MM.1S (cell line): ENCODE data around the gene CTNNA3.

Experiments used
- DNase-seq: peaks from one replicate; pipeline ENCODE4 v3.0.0-alpha.2; 2015
- H2AFZ ChIP-seq: fragments of 300-600 bp; sonication (generic); 2 replicates; pipeline ENCODE4 v1.6.0; 2016; ENCODE audit warnings: antibody characterized with exemption, low read length
- H3F3A ChIP-seq: fragments of 300-600 bp; sonication (generic); 2 replicates; pipeline ENCODE4 v1.6.1; 2016; ENCODE audit warnings: mild to moderate bottlenecking, antibody characterized with exemption, low read length, moderate library complexity, mixed read lengths; ENCODE audit not compliant: insufficient read depth
- H3K27ac ChIP-seq: fragments of 300-600 bp; sonication (generic); 2 replicates; pipeline ENCODE4 v1.5.1; 2016; ENCODE audit warnings: mild to moderate bottlenecking, low read length
- H3K27me3 ChIP-seq: fragments of 300-600 bp; sonication (generic); replicated peaks from 2 replicates; pipeline ENCODE4 v1.6.0; 2016; ENCODE audit warnings: low read length; ENCODE audit not compliant: insufficient read depth
- H3K36me3 ChIP-seq: fragments of 300-600 bp; sonication (generic); replicated peaks from 2 replicates; pipeline ENCODE4 v1.6.1; 2016; ENCODE audit warnings: mild to moderate bottlenecking, low read length, mixed read lengths; ENCODE audit not compliant: insufficient read depth
- H3K4me1 ChIP-seq: fragments of 300-600 bp; sonication (generic); 2 replicates; pipeline ENCODE4 v1.6.1; 2016; ENCODE audit warnings: low read length, mixed read lengths
- H3K4me2 ChIP-seq: fragments of 300-600 bp; sonication (generic); 2 replicates; pipeline ENCODE4 v1.6.0; 2016; ENCODE audit warnings: low read depth, low read length
- H3K4me3 ChIP-seq: fragments of 300-600 bp; sonication (generic); 2 replicates; pipeline ENCODE4 v1.5.1; 2016; ENCODE audit warnings: low read length, mixed read lengths
- H3K79me2 ChIP-seq: fragments of 300-600 bp; sonication (generic); 2 replicates; pipeline ENCODE4 v1.6.1; 2016; ENCODE audit warnings: mixed run types, low read length, mixed read lengths
- H3K9ac ChIP-seq: fragments of 300-600 bp; sonication (generic); 2 replicates; pipeline ENCODE4 v1.6.1; 2016; ENCODE audit warnings: low read length, mixed read lengths
- H3K9me2 ChIP-seq: fragments of 300-600 bp; sonication (generic); replicated peaks from 2 replicates; pipeline ENCODE4 v1.6.1; 2016; ENCODE audit warnings: mild to moderate bottlenecking, low read length, mixed read lengths; ENCODE audit not compliant: insufficient read depth
- H3K9me3 ChIP-seq: fragments of 300-600 bp; sonication (generic); replicated peaks from 2 replicates; pipeline ENCODE4 v1.6.1; 2016; ENCODE audit warnings: mild to moderate bottlenecking, low read length, mixed read lengths; ENCODE audit not compliant: insufficient read depth
- H4K20me1 ChIP-seq: fragments of 300-600 bp; sonication (generic); 2 replicates; pipeline ENCODE4 v1.6.1; 2016; ENCODE audit warnings: mild to moderate bottlenecking, low read length, moderate library complexity, mixed read lengths; ENCODE audit not compliant: insufficient read depth
- CTCF ChIP-seq: fragments of 300-600 bp; sonication (generic); IDR thresholded peaks from 2 replicates; pipeline ENCODE4 v1.5.1; 2016; ENCODE audit warnings: antibody characterized with exemption, low read length, mixed read lengths
- EZH2 ChIP-seq: fragments of 300-600 bp; sonication (generic); optimal IDR thresholded peaks from 2 replicates; pipeline ENCODE3; 2017; ENCODE audit warnings: low read depth, mild to moderate bottlenecking, antibody characterized with exemption, low read length, mixed read lengths
- EZH2phosphoT487 ChIP-seq: fragments of 300-600 bp; sonication (generic); IDR thresholded peaks from 2 replicates; pipeline ENCODE4 v1.6.1; 2018; ENCODE audit warnings: antibody characterized with exemption, low read length

CTNNA3 gene

DNA sequence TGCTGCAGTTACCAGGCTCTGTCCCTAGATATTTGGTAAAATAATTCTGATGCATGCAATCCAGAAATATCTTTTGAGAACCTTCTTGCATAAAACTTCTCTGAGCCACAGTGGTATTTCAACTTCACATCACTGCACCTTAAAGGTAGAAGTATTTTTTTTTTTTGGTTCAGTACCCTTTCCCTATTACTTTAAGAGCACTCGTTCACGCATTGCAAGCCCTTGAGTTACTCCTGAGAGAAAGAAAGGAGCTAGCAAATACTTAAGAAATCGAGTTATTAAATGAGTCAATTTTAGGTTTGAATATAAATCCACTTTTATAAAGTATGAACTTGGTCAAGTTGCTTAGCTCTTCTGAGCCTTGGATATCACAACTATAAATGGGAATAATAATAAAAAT lies 1377.2 kb downstream of the CTNNA3 start:
- Histone ChIP-seq H4K20me1 (no peaks in the 10 kb centered on the region), H3K9me2 (no peaks in the 10 kb centered on the region), H3K9me3 (no peaks in the 10 kb centered on the region), H3K79me2 (no peaks in the 10 kb centered on the region), H3F3A (no peaks in the 10 kb centered on the region), H3K4me1 (no peaks in the 10 kb centered on the region), H3K9ac (no peak overlapping the region), H2AFZ (no peak overlapping the region), H3K27ac (no peak overlapping the region), H3K27me3 (no peaks in the 10 kb centered on the region), H3K4me2 (no peak overlapping the region), H3K4me3 (no peak overlapping the region), H3K36me3 (no peaks in the 10 kb centered on the region)
- no peak for DNase-seq
- TF ChIP-seq EZH2phosphoT487 (no peak), CTCF (no peak), EZH2 (no peak)

- no peaks in the 10 kb centered on the region for H3K4me1 ChIP-seq
- H3K79me2 ChIP-seq, result no peaks in the 10 kb centered on the region
- H3K36me3 ChIP-seq, result no peaks in the 10 kb centered on the region
- no peaks in the 10 kb centered on the region for H3K9me2 ChIP-seq
- H4K20me1 ChIP-seq, result no peaks in the 10 kb centered on the region
- no peak overlapping the region for H3K27ac ChIP-seq
- no peak overlapping the region for H3K4me2 ChIP-seq
- H2AFZ ChIP-seq, result no peak overlapping the region
- TF ChIP-seq CTCF, result no peak
- no peak for TF ChIP-seq EZH2
- no peak for TF ChIP-seq EZH2phosphoT487
- H3F3A ChIP-seq, result no peaks in the 10 kb centered on the region
- no peak overlapping the region for H3K9ac ChIP-seq
- H3K9me3 ChIP-seq, result no peaks in the 10 kb centered on the region
- H3K4me3 ChIP-seq, result no peak overlapping the region
- DNase-seq, result no peak
- H3K27me3 ChIP-seq, result no peaks in the 10 kb centered on the region
These were observed 1388.2 kb downstream of the CTNNA3 start for GRCh38 chr10:66307826-66308225.

DNA sequence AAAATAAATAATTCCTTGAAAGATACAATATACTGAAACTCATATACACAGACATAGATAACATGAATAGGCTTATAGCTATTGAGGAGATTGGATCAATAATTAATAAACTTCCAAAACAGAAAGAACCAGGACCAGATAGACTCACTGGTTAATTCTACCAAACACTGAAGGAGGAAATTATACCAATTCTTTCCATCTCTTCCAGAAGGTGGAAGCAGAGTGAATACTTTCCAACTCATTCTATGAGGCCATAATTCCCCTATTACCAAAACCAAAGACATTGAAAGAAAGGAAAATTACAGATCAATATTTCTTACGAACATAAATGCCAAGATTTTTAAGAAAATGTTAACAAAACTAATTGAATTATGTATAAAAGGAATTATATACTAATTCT lies 1394.9 kb downstream of the CTNNA3 start:
- H3K4me3 ChIP-seq, result no peak overlapping the region
- no peak overlapping the region for H2AFZ ChIP-seq
- H4K20me1 ChIP-seq, result no peaks in the 10 kb centered on the region
- H3K27ac ChIP-seq, result no peak overlapping the region
- H3K27me3 ChIP-seq, result no peaks in the 10 kb centered on the region
- TF ChIP-seq EZH2 (no peak), CTCF (no peak), EZH2phosphoT487 (no peak)
- no peak overlapping the region for H3K4me2 ChIP-seq
- no peaks in the 10 kb centered on the region for H3K9me2 ChIP-seq
- no peaks in the 10 kb centered on the region for H3K9me3 ChIP-seq
- H3K9ac ChIP-seq, result no peak overlapping the region
- no peaks in the 10 kb centered on the region for H3K36me3 ChIP-seq
- no peaks in the 10 kb centered on the region for H3F3A ChIP-seq
- DNase-seq, result no peak
- no peaks in the 10 kb centered on the region for H3K79me2 ChIP-seq
- H3K4me1 ChIP-seq, result no peaks in the 10 kb centered on the region
